Measurements from ENCODE around the gene CACHD1. TPM values are rescaled to one million over a fixed set of nuclear protein-coding genes. Genes with fewer than 3 reads are reported as not detected.

The CACHD1 gene
- total and polyA plus RNA-seq, 2 of the 8 experiments (the other 6 are each of a cell fraction or from before 2014, with no cell fraction given), result 22.2 to 42.5 TPM

DNA sequence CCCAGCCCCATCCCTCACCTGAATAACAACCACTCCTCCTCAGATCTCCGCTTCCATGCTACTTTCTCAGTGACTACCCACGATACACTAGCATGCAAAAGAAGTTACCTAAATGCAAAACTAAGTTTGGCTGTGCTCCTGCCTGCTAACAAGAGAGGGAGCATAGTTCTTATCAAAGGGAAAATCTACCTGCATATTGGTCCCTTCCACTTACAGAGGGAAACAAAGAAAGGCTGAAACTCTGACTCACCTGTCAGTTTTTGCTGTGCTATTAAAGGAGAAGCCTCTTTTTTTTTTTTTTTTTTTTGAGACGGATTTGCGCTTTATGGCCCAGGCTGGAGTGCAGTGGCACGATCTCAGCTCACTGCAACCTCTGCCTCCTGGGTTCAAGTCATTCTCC is 231.1 kb downstream of the CACHD1 start:
- no peak for FAIRE-seq
- no peak overlapping the region for H3K23ac ChIP-seq (ENCODE audit: insufficient read length)
- no peak overlapping the region for H3K4ac ChIP-seq (replicated peaks; ENCODE audit: insufficient read length, low read depth, low read length)
- no peaks in the 10 kb centered on the region for H4K20me1 ChIP-seq (replicated peaks in 1 of 2; ENCODE audit: control insufficient read depth in 1 of 2, insufficient read depth in 2 of 2, low read length in 2 of 2)
- no peak overlapping the region for H4K91ac ChIP-seq (replicated peaks; ENCODE audit: insufficient read length, low read length)
- peaks cover 0 to 6% (median 4%) of the 10 kb centered on the region in 4 experiments; a peak in 4 of 7 replicates for H3K4me1 ChIP-seq (replicated peaks in 1 of 4; ENCODE audit: control insufficient read depth in 3 of 4, insufficient read depth in 4 of 4, low read length in 3 of 4)
- no peak overlapping the region for H3K18ac ChIP-seq (ENCODE audit: extremely low read depth, low read length)
- no peak overlapping the region for H2BK5ac ChIP-seq (ENCODE audit: low read depth, low read length)
- H3K79me1 ChIP-seq (ENCODE audit: low read depth, low read length), result no peaks in the 10 kb centered on the region
- H2BK12ac ChIP-seq (ENCODE audit: low read depth, low read length), result no peak overlapping the region
- no peaks in the 10 kb centered on the region for H3K79me2 ChIP-seq (ENCODE audit: control insufficient read depth in 1 of 2, insufficient read depth in 2 of 2, low read length in 2 of 2)
- H3K23me2 ChIP-seq (ENCODE audit: low read depth, low read length), result no peaks in the 10 kb centered on the region; the same call in 1 of the 2 replicates
- H3K9ac ChIP-seq (replicated peaks in 1 of 4; ENCODE audit: extremely low read depth in 1 of 4, low read depth in 3 of 4, low read length in 3 of 4), result no peak overlapping the region
- no peak for DNase-seq (ENCODE audit: low read depth in 1 of 2, low spot score in 2 of 2)
- no peaks in the 10 kb centered on the region for H3K9me3 ChIP-seq (ENCODE audit: insufficient read depth in 2 of 2, low read depth in 1 of 2, low read length in 1 of 2)
- no peak overlapping the region for H3K4me3 ChIP-seq (ENCODE audit: extremely low read depth in 1 of 4, insufficient read depth in 2 of 4, low read depth in 3 of 4, low read length in 4 of 4)
- H4K8ac ChIP-seq (ENCODE audit: extremely low read depth, insufficient read depth, low read length), result no peak overlapping the region
- no peak overlapping the region for H2BK120ac ChIP-seq (replicated peaks; ENCODE audit: low read depth, low read length)
- H3K36me3 ChIP-seq (ENCODE audit: control insufficient read depth in 2 of 4, insufficient read depth in 4 of 4, low read length in 3 of 4), result no peaks in the 10 kb centered on the region
- TF ChIP-seq PHF8 (conservative IDR thresholded peaks at IDR 0.05; ENCODE audit: low read depth, low read length) (no peak), YY1 (IDR thresholded peaks at IDR 0.05; ENCODE audit: low read depth, low read length) (no peak), ZNF274 (IDR thresholded peaks at IDR 0.05; ENCODE audit: borderline replicate concordance, extremely low read depth, low read length) (no peak), NANOG (IDR thresholded peaks at IDR 0.05; ENCODE audit: insufficient read depth, low read depth, low read length, poor library complexity, severe bottlenecking) (no peak), RXRA (IDR thresholded peaks at IDR 0.05; ENCODE audit: insufficient read depth, low read depth, low read length) (no peak), MAFK (IDR thresholded peaks at IDR 0.05; ENCODE audit: low read depth, low read length) (no peak), KDM4A (IDR thresholded peaks at IDR 0.05; ENCODE audit: low read depth, low read length, severe bottlenecking) (no peak), SP4 (IDR thresholded peaks at IDR 0.05; ENCODE audit: low read length) (no peak), JUN (IDR thresholded peaks at IDR 0.05; ENCODE audit: low read depth, low read length) (no peak)
- H3K27me3 ChIP-seq (replicated peaks in 1 of 4; ENCODE audit: control insufficient read depth in 3 of 4, extremely low read depth in 1 of 4, insufficient read depth in 3 of 4, low read length in 3 of 4), result no peaks in the 10 kb centered on the region
- no peak overlapping the region for H3K56ac ChIP-seq (replicated peaks; ENCODE audit: insufficient read length, low read depth, low read length)
- H3K4me2 ChIP-seq (ENCODE audit: insufficient read depth in 1 of 2, low read depth in 2 of 2, low read length in 2 of 2), result no peak overlapping the region
- no peak overlapping the region for H2BK20ac ChIP-seq (ENCODE audit: low read length)
- H2AK5ac ChIP-seq (ENCODE audit: low read depth, low read length), result no peak overlapping the region
- ChIA-PET CTCF (ENCODE audit: partially characterized antibody) (interaction anchor here (0.6 to 1.6 kb wide), 5 partner anchors 30 to 319 kb away, joined by 3 read pairs; no protein-coding TSS in a partner anchor), POLR2A (ENCODE audit: partially characterized antibody) (no interaction called here)
- H3K27ac ChIP-seq (ENCODE audit: low read depth, low read length), result no peak overlapping the region
- H3K14ac ChIP-seq (ENCODE audit: insufficient read length), result no peak overlapping the region
- no peak overlapping the region for H2AFZ ChIP-seq (ENCODE audit: low read length)
- 81% methylated on average over 3 of the region's 5 CpGs; no CpG with 5 or more reads in 1 of the 2 experiments for WGBS, 2 experiments (ENCODE audit: extremely low coverage in 1 of 2, insufficient coverage in 1 of 2, insufficient read length in 1 of 2, insufficient replicate concordance in 2 of 2, low coverage in 1 of 2, low lambda C conversion rate in 2 of 2, missing lambda C conversion rate in 1 of 2)
- no peak overlapping the region for H2BK15ac ChIP-seq (ENCODE audit: low read length)
- no peak overlapping the region for H4K5ac ChIP-seq (ENCODE audit: insufficient read length, low read depth, low read length)

All from H1 (cell line).